ENCODE data around the gene RHOBTB3. TPM values are rescaled to one million over a fixed set of nuclear protein-coding genes. Genes with fewer than 3 reads are reported as not detected.
A peak's percentile ranks its signal among the peaks of the same experiment; 100 is the strongest.

Gene RHOBTB3
- total and polyA plus RNA-seq, 2 experiments from 2014 or later, result 147 to 202 TPM

GRCh38 chr5:95816776-95817175 lies 85.6 kb downstream of the RHOBTB3 start:
- Histone ChIP-seq H3K9me3 (ENCODE audit: low read depth) (no peaks in the 10 kb centered on the region), H3K4me3 (no peak overlapping the region), H3F3A (ENCODE audit: insufficient read depth) (peaks cover 55% of the 10 kb centered on the region), H3K27me3 (replicated peaks; ENCODE audit: insufficient read depth) (no peaks in the 10 kb centered on the region), H3K36me3 (ENCODE audit: low read depth) (peaks cover 58% of the 10 kb centered on the region), H2AFZ (no peak overlapping the region), H3K79me2 (ENCODE audit: insufficient read depth) (peaks cover 82% of the 10 kb centered on the region), H3K27ac (no peak overlapping the region), H4K20me1 (ENCODE audit: insufficient read depth) (peaks cover 32% of the 10 kb centered on the region; the same call in 1 of the 2 replicates), H3K9ac (no peak overlapping the region), H3K4me2 (ENCODE audit: unreplicated experiment) (peak overlapping the region; percentile 89), H3K4me1 (ENCODE audit: insufficient read depth) (peaks cover 39% of the 10 kb centered on the region), H3K9me2 (ENCODE audit: insufficient read depth) (no peaks in the 10 kb centered on the region)
- no peak for TF ChIP-seq EZH2phosphoT487 (IDR thresholded peaks at IDR 0.05; ENCODE audit: insufficient read depth, low read depth)
- no peak for TF ChIP-seq EZH2 (IDR thresholded peaks at IDR 0.05; ENCODE audit: insufficient read depth, poor library complexity, severe bottlenecking)
- WGBS, 2 experiments (ENCODE audit: low coverage in 1 of 2, low lambda C conversion rate in 2 of 2, missing lambda C conversion rate in 2 of 2), result 86 to 88% methylated on average over 4 of the region's 4 CpGs
- DNase-seq, result no peak
- in situ Hi-C loops (cut with MboI), result no loop called here

DNA sequence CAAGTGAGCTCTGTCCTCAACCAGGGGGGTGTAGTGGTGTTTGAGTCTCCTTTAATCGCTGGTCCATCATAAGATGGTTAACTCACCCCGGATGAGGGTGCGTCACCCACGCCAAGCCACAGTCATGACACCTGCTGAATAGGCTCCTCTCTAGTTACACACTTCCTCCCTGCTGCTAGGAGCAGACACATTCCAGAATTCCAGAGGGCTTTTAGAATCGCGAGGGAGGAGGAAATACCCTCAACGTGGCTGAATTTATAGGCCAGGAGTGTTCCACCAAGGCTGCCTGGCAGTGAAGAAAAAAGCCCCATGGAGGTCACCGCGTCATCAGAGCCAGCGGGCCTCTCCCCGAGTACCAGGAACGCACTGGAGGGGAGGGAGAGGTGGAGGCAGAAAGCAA lies 86.3 kb downstream of the RHOBTB3 start:
- no peak for TF ChIP-seq EZH2phosphoT487 (IDR thresholded peaks at IDR 0.05; ENCODE audit: insufficient read depth, low read depth)
- Histone ChIP-seq H3K9me2 (ENCODE audit: insufficient read depth) (no peaks in the 10 kb centered on the region), H3K36me3 (ENCODE audit: low read depth) (peaks cover 58% of the 10 kb centered on the region), H2AFZ (no peak overlapping the region), H3K79me2 (ENCODE audit: insufficient read depth) (peaks cover 88% of the 10 kb centered on the region), H3K4me2 (ENCODE audit: unreplicated experiment) (peak overlapping the region; percentile 89), H3K4me1 (ENCODE audit: insufficient read depth) (peaks cover 39% of the 10 kb centered on the region), H3F3A (ENCODE audit: insufficient read depth) (peaks cover 51% of the 10 kb centered on the region), H3K27me3 (replicated peaks; ENCODE audit: insufficient read depth) (no peaks in the 10 kb centered on the region), H4K20me1 (ENCODE audit: insufficient read depth) (peaks cover 32% of the 10 kb centered on the region; the same call in 1 of the 2 replicates), H3K9me3 (ENCODE audit: low read depth) (no peaks in the 10 kb centered on the region), H3K27ac (no peak overlapping the region), H3K9ac (peak overlapping the region; percentile 33; the same call in 1 of the 2 replicates), H3K4me3 (peak overlapping the region; percentile 99)
- in situ Hi-C loops (cut with MboI), result no loop called here
- 41 to 48% methylated on average over 12 of the region's 12 CpGs for WGBS, 2 experiments (ENCODE audit: low coverage in 1 of 2, low lambda C conversion rate in 2 of 2, missing lambda C conversion rate in 2 of 2)
- DNase-seq, result peak; percentile 53

- Histone ChIP-seq H3K9me2 (ENCODE audit: insufficient read depth) (no peaks in the 10 kb centered on the region), H3K79me2 (ENCODE audit: insufficient read depth) (peaks cover 89% of the 10 kb centered on the region), H3K9ac (peak overlapping the region; percentile 33), H3K4me2 (ENCODE audit: unreplicated experiment) (peak overlapping the region; percentile 89), H3K4me1 (ENCODE audit: insufficient read depth) (peaks cover 45% of the 10 kb centered on the region), H3F3A (ENCODE audit: insufficient read depth) (peaks cover 49% of the 10 kb centered on the region), H4K20me1 (ENCODE audit: insufficient read depth) (peaks cover 32% of the 10 kb centered on the region; the same call in 1 of the 2 replicates), H3K36me3 (ENCODE audit: low read depth) (peaks cover 50% of the 10 kb centered on the region), H2AFZ (no peak overlapping the region), H3K4me3 (peak overlapping the region; percentile 99), H3K9me3 (ENCODE audit: low read depth) (no peaks in the 10 kb centered on the region), H3K27me3 (replicated peaks; ENCODE audit: insufficient read depth) (no peaks in the 10 kb centered on the region), H3K27ac (no peak overlapping the region)
- TF ChIP-seq EZH2phosphoT487 (IDR thresholded peaks at IDR 0.05; ENCODE audit: insufficient read depth, low read depth), result no peak
- TF ChIP-seq EZH2 (IDR thresholded peaks at IDR 0.05; ENCODE audit: insufficient read depth, poor library complexity, severe bottlenecking), result no peak
- no peak for DNase-seq
- in situ Hi-C loops (cut with MboI), result no loop called here
- 68 to 74% methylated on average over 14 of the region's 14 CpGs for WGBS, 2 experiments (ENCODE audit: low coverage in 1 of 2, low lambda C conversion rate in 2 of 2, missing lambda C conversion rate in 2 of 2)
Measured at GRCh38 chr5:95818181-95819147, 87.3 kb downstream of the RHOBTB3 start.

DNA sequence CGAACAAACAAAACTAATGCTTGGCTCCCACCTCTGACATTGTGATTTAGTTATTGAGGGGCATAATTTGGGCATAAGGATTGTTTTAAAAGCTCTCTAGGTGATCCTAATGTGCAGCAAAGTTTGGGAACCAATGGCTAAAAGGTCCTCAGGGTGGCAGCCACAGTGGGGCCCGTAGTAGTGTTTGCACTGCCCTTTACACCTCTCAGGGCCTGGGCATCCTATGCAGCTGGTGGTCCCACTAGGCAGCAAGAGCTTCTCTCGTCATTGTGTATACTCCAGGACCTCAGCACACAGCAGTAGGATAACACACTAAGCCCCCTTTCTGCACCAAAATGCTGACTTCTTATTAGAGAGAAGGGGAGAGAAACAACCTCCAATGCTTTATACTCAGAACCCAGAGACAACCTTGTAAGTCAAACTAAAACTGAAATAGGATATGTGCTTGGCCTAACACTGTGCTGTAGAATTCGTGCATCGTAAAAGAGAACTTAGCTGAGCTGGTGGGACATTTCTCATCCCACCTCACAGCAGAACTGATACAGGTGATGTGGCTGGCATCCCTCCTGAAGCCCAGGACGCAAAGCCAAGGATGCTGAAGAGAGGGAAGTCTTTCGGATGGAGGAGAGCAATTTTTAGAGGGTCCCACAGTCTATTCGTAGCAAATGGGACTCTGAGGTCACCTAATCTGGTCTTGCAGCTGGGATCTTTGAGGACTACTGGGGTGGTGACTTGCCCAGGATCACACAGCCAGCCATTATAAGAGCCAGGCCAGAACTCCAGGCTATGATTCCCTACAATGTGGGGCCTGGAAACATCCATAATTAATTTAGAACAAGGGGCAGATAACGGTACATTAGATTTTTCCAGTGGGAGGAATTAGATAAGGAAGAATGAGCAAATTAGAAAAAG lies 90.2 kb downstream of the RHOBTB3 start:
- 30 to 32% methylated on average over 9 of the region's 9 CpGs for WGBS, 2 experiments (ENCODE audit: low coverage in 1 of 2, low lambda C conversion rate in 2 of 2, missing lambda C conversion rate in 2 of 2)
- Histone ChIP-seq H3K27ac (peak overlapping the region; percentile 97), H2AFZ (peak overlapping the region; percentile 80), H4K20me1 (ENCODE audit: insufficient read depth) (peaks cover 29% of the 10 kb centered on the region; the same call in 1 of the 2 replicates), H3K4me3 (peak overlapping the region; percentile 99), H3K9me3 (ENCODE audit: low read depth) (no peaks in the 10 kb centered on the region), H3K9ac (peak overlapping the region; percentile 90), H3K4me2 (ENCODE audit: unreplicated experiment) (peak overlapping the region; percentile 89), H3K36me3 (ENCODE audit: low read depth) (peaks cover 21% of the 10 kb centered on the region; the same call in 1 of the 2 replicates), H3K79me2 (ENCODE audit: insufficient read depth) (peaks cover 61% of the 10 kb centered on the region), H3F3A (ENCODE audit: insufficient read depth) (peaks cover 38% of the 10 kb centered on the region), H3K9me2 (ENCODE audit: insufficient read depth) (no peaks in the 10 kb centered on the region), H3K4me1 (ENCODE audit: insufficient read depth) (peaks cover 54% of the 10 kb centered on the region), H3K27me3 (replicated peaks; ENCODE audit: insufficient read depth) (no peaks in the 10 kb centered on the region)
- no peak for TF ChIP-seq EZH2phosphoT487 (IDR thresholded peaks at IDR 0.05; ENCODE audit: insufficient read depth, low read depth)
- TF ChIP-seq EZH2 (IDR thresholded peaks at IDR 0.05; ENCODE audit: insufficient read depth, poor library complexity, severe bottlenecking), result no peak
- in situ Hi-C loops (cut with MboI), result no loop called here
- peak; percentile 24 for DNase-seq
